Inflammatory macrophage treated with lipopolysaccharide for 1 hour (primary cell): ENCODE measurements around the gene NOXRED1.
"Not testable (repeated sequence)": the region's sequence is repeated elsewhere in the genome, so short reads cannot be mapped to it uniquely, and the experiment has no call there.

ENCODE experiments used
- DNase-seq, 2 donors: peaks; one replicate each; pipeline ENCODE4 v3.0.0-alpha.2; 2020 to 2022

The NOXRED1 gene, protein sequence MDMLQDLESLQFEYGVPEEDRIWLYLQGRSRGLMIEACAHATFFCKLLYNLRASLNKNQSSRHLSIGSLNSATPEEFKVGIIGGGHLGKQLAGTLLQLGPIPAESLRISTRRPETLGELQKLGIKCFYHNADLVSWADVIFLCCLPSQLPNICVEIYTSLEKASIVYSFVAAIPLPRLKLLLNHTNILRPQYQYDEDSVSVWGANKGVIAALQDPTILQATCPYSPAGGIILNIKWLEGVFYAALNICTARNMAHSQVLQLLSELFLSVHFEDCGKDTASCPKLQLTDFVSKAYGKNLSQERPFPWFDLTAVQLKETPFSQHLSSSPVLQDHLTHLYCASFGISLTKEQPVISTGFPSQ

DNA sequence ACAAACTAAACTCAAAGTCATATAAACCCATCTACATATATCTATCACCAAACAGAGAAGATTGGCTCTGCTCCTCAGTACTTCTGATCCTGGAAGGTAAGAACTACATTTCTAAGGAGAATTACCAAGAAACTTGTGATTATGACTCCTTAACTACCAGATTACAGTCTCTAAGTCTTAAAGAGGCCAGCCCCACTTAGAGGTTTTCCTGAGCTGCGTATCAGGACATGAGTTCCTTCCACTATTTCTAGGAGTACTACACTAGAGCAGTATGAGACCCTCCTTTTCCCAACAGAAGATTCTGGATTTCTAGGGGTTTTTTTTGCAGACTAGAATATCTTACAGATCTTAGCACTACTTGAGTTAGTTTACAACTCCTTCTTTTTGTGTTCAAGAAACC lies at the start of gene NOXRED1:
NOXRED1 (minus strand) TSS at position 101 of the 400 bp plus-strand sequence. CDS start 634 bp downstream, outside the sequence.
- DNase-seq, result no peak

DNA sequence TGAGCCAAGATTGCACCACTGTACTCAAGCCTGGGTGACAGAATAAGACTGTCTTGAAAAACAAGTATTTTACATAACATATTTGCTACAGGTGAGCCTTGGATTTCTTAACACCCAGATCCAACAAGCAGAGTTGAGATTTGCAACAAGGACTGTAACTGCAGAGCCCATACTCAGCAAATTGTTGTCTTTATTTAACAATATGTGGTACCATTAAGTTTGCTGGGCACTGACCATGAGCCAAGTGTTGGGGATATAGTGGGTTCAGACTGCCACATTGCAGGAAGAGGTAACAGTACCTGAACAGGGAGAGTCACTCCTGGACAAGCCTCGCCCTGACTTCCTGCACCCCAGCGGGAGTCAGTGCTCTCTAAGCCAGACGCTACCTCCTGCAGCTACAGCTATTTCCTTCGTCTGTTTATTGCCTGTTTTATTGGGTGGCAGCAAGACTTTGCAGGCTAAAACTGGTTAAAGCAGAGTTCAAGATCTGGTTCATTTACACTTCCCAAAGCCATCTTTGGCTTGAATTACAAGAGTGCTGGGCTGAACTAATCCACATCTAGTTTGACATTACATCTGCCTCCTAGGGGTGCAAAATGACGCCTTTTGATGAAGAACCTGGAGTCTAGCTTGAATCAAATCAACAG lies 47.0 kb upstream of the NOXRED1 start:
- no peak for DNase-seq

DNA sequence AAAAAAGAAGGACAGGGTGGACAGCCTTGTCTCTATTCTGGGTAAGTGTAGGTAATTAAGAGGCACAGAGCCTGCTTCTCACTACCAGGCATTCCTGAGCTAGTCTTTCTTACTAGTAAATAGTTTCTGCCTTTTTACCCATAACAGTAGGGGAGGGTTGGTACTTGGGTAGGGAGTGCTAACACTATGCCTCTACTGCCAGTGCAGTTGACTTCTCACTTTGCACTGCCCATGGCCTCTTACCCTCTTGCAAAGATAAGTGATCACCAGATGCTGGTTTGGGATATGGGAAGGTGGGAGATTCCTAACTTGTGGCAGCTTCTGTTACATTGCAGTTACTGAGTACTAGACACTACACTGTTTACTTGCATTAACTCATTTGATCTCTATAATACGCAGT lies 46.2 kb upstream of the NOXRED1 start:
- no peak for DNase-seq

DNA sequence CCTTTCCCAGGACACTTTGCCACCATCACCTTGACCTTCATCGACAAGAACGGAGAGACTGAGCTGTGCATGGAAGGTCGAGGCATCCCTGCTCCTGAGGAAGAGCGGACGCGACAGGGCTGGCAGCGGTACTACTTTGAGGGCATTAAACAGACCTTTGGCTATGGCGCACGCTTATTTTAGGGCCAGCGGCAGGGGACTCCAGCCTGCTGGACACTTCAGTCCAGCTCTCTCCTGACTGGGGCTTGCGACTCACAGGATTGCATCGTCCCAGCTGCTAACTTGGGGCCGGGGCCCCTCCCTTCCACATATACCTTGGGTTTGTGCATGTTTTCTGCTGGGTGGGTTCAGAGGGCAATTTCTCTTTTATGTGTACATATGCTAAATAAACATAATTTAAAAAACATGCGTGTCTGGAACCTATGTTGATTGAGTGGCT lies 45.8 kb upstream of the NOXRED1 start:
- no peak for DNase-seq

DNA sequence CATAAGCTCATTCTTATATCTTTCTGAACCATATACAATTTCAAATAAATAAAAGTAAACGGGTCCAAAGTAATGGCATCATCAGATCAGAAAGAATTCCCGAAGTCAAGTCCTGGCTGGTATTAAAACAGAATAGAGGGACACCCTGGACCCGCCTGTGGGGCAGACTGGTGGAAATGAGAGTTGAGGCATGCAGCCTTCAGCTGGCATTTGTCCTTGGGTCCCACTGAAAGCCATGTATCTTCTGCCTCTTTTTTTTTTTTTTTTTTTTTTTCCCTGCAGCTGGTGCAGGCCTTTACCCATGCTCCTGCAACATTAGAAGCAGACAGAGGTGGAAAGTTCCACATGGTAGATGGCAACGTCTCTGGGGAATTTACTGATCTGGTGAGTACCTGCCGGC lies 44.5 kb upstream of the NOXRED1 start:
- DNase-seq, result no peak

DNA sequence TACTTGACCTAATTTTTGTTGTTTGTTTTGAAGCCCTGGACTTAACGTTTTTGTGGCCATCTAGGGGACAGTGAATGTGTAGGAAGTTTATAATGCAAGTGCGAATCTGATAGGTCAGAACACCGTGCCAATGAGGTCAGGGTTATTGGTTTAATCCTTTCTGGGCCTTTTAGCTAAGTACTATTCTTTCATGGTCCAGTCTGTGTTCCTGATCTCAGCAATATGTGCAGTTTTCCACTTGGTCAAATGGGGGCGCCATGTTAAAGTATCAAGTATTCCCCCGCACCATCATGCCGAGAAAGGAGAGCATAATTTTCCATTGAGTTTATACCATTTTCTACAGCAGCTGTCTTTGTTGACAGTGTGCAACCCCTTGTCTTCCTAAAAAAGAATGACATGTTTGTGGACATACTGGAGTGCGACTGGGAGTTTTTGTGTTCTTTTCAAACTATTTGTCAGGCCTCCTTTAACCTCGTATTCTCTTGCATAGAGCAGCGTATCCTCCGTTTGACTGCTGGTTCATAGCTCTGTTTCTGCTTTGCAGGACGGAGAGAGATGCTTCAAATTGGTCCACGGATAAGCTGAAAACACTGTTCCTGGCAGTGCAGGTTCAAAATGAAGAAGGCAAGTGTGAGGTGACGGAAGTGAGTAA lies 35.9 kb upstream of the NOXRED1 start:
- peak; percentile 58 to 86 for DNase-seq

DNA sequence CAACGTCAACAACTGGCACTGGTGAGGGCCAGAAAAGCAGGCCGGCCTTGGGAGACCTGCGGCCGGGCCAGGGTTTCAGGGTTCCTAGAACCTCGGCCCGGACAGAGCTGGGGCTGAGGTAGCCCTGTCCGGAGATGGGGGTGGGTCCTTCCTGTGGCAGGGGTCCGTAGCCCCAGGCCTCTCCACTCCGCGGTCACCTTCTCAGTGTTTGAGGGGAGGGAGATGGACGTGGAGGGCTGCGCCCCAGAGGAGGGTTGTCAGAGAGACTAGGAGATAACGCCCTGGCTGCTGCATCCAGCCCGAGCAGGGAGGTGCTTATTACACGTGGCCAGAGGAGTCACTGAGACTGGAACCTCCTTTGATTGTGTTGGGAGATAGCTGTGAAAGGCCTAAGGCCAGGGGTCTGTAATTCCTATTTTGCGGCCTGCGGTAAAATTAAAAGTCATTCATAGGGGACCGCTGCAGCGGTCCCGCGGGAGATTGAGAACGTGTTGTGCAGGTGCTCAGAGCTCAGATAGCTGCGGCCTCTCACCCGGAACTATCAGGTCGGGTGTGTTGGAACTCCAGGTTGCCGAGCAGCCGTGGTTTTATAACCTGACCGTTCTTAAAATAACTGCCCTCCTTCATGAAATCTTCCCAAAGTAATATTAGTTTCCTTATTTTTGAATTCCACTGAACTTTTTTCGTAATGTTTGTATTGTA lies 35.1 kb upstream of the NOXRED1 start:
- DNase-seq, result peak; percentile 22 to 29

DNA sequence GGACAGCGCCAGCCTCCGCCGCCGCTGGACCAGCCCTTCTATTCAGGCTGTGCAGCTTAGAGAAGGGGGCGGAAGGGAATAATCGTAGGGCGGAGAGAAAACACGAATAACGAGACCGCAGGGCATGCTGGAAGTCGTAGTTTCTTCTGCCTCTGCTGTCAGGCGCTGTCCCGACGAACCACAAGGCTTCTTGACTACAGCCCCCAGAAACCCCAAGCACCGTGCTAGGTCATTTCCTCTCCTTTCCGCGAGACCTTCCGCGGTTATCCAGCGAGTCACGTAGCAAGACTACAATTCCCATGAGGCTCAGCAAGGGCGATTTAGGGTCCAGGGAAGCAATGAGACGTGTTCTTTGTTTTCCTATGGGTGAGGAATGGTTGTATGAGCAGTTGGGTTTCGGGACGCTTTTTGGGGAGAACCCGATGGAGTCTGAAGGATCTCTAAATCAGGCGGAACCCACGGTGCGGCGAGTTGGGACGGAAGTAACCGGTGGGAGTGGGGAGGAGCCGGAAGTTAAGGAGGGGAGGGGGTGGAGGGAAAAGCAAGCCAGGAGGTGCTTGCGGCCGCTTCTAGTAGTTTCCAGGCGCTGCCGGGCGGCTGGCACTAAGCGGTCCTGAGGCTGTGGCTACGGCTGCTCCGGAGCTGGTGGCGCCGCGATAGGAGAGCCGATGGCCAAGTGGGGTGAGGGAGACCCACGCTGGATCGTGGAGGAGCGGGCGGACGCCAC lies 34.4 kb upstream of the NOXRED1 start, which contains the start of the genes AHSA1 and VIPAS39:
AHSA1 (plus strand) TSS at position 572 of the 727 bp plus-strand sequence; CDS start at position 669, 97 bp downstream.
VIPAS39 (minus strand) TSS at position 80 of the 727 bp plus-strand sequence. CDS start 3,499 bp downstream, outside the sequence.
- DNase-seq, result peak; percentile 96 to 99

DNA sequence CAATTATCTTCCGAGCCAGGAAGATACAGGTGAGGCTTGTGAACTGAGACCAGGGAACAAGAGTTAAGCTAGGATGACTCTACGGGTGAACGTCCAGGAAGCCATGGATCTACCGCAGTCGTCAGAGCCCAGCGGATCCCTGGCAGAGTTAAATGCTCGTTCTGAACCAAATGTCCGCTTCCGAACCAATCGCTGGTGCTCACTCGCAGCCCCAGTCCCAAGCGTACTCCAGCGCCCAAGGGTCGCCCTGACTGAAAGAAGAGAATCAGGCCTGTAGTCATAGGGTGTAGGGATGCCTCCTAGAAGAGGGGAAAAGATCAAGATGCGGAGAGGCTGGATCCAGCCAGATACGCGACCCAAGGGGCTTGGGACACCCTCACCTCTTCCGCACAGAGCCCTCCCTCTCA lies 33.8 kb upstream of the NOXRED1 start:
- no peak for DNase-seq

DNA sequence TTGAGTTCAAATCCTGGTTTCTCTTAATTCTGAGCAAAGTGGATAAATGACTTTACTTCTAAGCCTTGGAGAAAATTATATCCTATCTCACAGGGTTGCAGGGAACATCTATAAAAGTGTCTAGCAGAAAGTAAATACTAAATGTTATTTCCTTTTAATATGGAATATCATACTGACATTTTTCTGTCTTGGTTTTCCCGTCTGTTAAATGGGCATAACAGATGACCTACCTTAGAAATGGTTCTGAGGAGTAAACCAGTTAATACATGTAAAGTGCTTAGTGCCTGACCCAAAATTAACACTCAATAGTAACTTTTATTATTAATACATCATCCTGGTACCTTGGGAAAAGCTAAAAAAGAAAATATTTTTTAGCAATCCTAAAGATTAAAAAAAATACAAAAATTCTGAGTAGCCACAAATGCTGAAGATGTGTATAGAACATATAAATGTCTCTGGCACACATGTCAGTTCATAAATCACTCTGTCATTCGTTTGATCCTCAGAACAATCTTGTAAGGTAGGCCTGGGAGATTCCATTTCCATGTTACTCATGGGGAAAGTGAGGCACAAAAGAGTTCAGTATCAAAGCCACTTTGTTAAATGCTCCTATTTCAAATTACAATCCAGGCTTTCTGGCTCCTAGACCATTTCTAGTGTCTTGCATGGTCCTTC lies 32.8 kb upstream of the NOXRED1 start:
- DNase-seq, result no peak

DNA sequence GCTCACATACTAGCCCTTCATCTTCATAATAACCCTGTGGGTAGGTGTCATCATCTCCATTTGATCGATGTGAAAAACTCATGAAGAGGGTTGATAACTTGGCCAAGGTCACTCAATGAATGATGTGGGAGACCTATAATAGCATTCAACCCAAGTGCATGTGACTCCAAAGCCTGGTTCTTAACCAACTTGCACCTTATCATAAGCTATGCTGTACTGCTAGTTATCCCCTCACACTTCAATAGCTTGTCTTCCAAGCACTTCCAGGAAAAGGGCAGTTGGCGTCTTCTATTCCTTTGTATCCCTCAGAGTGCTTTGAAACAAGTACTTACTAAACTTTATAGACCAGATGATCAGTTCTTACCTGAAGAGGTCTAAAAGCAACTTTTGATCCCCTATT lies 18.9 kb upstream of the NOXRED1 start:
- DNase-seq, result no peak

DNA sequence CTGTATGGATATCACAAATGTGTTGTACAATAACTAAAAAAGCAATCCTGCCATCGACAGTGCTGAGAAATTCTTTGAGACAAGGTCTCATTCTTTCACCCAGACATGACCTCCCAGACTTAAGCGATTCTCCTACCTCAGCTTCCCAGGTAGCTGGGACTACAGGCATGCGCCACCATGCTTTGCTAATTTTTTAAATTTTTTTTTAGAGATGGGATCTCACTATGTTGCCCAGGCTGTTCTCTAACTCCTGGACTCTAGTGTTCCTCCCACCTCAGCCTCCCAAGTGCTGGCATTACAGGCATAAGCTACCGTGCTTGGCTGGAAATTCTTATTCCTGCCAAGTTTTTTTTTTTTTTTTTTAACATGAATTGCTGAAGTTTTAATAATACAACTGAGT lies 16.5 kb upstream of the NOXRED1 start:
- DNase-seq, result no peak

DNA sequence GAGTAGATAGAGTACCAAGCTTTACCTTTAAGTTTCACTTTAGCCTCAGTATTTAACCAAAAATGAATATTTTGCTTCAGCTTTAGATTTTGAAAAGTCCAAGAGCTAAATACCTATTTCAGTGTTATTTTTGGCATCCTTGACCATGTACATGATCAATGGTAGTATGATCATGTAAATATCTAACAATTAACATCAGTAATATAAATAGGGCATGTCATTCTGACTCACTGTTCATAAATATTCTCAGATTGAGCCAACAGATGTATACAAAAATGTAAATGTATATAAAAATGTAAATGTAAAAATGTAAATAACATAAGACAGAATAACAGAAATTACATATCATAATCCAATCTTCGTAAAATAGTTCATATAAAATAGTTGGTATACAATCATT lies 15.3 kb upstream of the NOXRED1 start:
- no peak for DNase-seq

DNA sequence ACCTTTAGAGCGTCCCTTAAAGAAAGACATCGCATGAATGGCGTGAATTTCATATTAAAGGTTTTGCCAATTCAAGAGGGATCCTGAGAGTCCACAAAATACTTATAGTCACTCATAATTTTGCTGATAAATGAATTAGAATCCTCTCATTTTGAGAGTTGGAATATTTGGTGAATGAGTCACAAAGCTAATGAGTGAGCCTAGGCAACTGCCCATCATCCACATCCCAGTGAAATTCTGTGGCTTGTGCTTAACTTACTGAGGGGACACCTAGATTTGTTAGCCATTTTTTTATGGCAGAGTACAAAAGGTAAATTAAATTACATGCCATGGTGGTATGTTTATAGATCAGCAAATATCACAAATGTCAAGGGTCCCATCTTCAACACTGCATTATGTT lies 12.7 kb upstream of the NOXRED1 start:
- DNase-seq, result no peak

DNA sequence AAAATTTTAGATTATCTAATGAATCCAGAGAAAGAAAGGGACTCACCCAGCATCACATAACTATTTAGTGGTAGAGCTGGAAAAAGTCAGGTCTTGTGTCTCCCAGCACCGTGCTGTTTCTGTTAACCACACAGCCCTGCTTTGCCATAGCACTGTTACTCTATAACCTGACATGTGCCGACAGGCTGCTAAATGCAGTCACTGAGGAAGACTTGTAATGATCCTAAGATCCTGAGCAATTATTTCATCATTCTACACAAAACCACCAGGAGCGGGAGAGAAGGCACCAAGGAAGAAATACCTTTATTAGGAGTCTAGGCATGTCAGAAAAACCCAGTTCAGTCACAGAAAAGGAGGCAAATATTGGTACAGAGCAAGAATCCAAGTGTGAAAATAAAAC lies 3.1 kb upstream of the NOXRED1 start:
- DNase-seq, result no peak

DNA sequence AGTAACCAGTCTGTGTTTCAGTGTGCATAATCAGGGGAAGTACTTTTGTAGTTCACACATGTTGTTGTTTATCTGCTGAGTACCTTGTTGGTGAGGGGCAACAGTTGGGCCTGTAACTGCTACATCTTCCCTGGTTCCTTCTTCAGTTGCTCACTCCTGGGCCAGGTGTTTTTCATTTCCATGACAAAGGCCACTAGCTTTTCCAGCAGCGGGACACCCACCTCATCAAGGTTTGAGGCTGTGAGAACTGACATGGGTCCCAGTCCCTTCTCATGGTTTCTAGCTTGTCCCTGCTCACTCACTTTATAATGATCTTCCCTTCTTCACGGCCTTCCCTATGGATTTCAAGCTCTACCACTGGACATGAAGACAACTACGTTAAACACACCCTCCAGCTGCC lies 1.5 kb upstream of the NOXRED1 start:
- no peak for DNase-seq

DNA sequence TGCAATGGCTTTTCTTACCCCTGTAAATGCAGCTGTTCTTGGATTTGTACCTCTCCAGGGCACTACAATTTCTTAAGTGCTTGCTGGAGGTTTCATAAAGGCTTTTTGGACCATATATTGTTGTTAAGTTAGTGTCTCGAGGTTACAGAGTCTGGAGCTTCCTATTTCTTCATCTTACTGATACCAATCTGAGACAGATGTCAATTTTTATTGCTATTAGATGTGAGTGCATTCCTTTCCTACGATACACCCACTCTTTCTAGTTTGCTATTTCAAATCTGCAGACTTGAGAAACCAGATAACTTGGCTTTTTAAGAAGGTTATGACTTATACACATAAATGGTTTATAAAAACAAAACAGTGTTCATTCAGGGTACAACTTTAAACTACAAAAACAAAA lies 2.1 kb downstream of the NOXRED1 start:
- no peak for DNase-seq

DNA sequence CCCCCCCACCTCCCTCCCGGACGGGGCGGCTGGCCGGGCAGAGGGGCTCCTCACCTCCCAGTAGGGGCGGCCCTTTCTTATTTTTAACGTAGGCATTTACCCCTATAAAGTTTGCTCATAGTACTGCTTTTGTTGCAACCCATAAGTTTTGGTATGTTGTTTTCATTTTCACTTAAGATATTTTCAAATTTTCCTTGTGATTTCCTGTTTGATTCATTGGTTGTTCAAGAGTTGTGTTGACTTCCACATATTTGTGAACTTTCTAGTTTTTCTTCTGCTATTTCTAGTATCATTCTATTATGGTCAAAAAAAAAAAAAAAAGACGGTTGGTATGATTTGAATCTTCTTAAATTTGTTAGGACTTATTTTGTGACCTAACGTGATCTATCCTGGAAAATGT lies 6.5 kb downstream of the NOXRED1 start:
- peak in 1 of 2 donors; percentile 19 for DNase-seq

DNA sequence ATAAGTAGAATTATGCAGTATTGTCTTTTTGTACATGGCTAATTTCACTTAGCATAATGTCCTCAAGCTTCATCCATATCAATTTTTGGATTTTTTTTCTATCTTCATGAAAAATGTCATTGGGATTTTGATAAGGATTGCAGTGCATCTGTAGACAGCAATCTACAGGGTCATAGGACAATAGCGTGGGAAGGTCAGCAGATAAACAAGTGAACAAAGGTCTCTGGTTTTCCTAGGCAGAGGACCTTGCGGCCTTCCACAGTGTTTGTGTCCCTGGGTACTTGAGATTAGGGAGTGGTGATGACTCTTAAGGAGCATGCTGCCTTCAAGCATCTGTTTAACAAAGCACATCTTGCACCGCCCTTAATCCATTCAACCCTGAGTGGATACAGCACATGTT lies 7.2 kb downstream of the NOXRED1 start:
- not testable (repeated sequence) for DNase-seq

DNA sequence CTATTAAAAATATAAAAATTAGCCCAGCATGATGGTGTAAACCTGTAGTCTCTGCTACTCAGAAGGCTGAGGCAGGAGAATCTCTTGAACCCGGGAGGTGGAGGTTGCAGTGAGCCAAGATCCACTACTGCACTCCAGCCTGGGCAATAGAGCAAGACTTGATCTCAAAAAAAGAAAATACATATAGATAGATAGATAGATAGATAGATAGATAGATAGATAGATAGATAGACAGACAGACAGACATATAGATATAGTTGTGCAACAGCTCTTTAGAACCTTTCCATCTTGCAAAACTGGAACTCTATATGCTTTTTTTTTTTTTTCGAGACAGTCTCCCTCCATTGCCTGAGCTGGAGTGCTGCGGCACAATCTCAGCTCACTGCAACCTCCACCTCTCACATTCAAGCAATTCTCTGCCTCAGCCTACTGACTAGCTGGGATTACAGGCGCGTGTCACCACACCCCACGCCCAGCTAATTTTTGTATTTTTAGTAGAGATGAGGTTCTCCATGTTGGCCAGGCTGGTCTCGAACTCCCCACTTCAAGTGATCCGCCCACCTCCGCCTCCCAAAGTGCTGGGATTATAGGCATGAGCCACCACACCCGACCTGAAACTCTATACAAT lies 7.8 kb downstream of the NOXRED1 start:
- not testable (repeated sequence) for DNase-seq

DNA sequence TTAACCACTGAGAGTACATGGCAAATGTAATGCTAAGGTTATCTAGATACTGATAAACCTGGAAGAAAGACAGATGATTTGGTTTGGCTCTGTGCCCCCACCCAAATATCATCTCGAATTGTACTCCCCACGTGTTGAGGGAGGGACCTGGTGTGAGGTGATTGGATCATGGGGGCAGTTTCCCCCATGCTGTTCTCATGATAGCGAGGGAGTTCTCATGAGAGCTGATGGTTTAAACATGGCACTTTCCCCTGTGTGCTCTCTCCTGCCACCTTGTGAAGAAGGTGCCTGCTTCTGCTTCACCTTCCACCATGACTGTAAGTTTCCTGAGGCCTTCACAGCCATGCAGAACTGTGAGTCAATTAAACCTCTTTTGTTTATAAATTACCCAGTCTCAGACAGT lies 14.2 kb downstream of the NOXRED1 start:
- DNase-seq, result no peak
